Heart left ventricle (tissue), 13 donors: Measurements from ENCODE around the gene POU6F2.

ENCODE experiments used
- POLR2A ChIP-seq, 2 donors: fragments of 450-650 bp; IDR thresholded peaks; one replicate each; pipeline ENCODE4 v1.6.1; 2017; ENCODE audit warnings: antibody characterized with exemption in 2 of 2, mild to moderate bottlenecking in 2 of 2, moderate library complexity in 2 of 2
- TF ChIP-seq, protein P1 (sequence below), 12 donors: fragments of 200-600 bp; sonication (generic) in 4 of 12; IDR thresholded peaks; one replicate each; pipeline versions ENCODE4 v1.5.0 to v1.8.0; 2018 to 2022; ENCODE audit warnings: antibody characterized with exemption in 12 of 12, mild to moderate bottlenecking in 5 of 12
- donor health status: ischemic (EF 13 %, LVEDD 7.1; RV severe dilation, severe dysfunction).
- donor health status: DM: no; HTN: yes; CAD: no.
- donor health status: DM: no; HTN: no; CAD: no.
- donor health status: ischemic (EF 25% LVEDD 6.9; RV normal size, moderate dysfunction).
- donor health status: ischemic (EF 25% LVEDD 5.7; RV mildly dilated, moderate dysfunction).
- donor health status: ischemic (EF 35%, LVEDD 5.7; RV mildly dilated, moderate dysfunction).
- donor health status: nonischemic (EF 11% LVEDD 7.7; RV severe dilation, severe dysfunction).
- donor health status: DM: yes; HTN: yes; CAD: no.
- donor health status: PGD.
- donor health status: ischemic (EF 29% LVEDD 5.4; RV normal size, mild dysfunction).
- donor health status: nonischemic (EF 23%, LVEDD 6.1; RV moderate dilation, normal function).

DNA sequence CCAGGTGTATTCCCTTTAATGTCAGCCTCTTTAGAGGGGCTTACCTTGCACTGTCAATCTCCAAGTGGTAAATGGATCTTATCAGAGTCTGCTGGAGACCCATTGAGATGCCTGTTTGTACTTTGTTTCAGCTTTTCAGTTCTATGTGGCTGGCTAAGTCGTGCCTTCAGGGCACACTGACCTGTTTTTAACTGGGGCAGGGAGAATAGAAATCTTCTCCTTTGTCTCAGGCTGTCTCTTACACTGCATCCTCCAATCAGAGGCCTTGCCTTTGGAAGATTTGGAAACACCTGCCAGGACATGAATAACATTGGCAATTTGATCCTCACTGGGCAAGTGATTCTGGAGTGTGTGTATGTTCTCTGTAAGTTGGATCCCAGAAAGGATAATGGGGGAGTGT is 65.0 kb downstream of the POU6F2 start:
- TF ChIP-seq, protein P1, sequence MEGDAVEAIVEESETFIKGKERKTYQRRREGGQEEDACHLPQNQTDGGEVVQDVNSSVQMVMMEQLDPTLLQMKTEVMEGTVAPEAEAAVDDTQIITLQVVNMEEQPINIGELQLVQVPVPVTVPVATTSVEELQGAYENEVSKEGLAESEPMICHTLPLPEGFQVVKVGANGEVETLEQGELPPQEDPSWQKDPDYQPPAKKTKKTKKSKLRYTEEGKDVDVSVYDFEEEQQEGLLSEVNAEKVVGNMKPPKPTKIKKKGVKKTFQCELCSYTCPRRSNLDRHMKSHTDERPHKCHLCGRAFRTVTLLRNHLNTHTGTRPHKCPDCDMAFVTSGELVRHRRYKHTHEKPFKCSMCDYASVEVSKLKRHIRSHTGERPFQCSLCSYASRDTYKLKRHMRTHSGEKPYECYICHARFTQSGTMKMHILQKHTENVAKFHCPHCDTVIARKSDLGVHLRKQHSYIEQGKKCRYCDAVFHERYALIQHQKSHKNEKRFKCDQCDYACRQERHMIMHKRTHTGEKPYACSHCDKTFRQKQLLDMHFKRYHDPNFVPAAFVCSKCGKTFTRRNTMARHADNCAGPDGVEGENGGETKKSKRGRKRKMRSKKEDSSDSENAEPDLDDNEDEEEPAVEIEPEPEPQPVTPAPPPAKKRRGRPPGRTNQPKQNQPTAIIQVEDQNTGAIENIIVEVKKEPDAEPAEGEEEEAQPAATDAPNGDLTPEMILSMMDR (IDR thresholded peaks at IDR 0.05): no peak
- TF ChIP-seq POLR2A (IDR thresholded peaks at IDR 0.05): no peak
